Heart right ventricle (tissue), 16 donors: ENCODE measurements around the gene BNIPL. TPM values are rescaled to one million over a fixed set of nuclear protein-coding genes. Genes with fewer than 3 reads are reported as not detected.
A peak's percentile ranks its signal among the peaks of the same experiment; 100 is the strongest.

ENCODE experiments used
- ATAC-seq, 8 donors: fragments of 200-7000 bp; cut with Tn5 transposase; one replicate each; pipeline ENCODE4 v1.9.1; 2020; ENCODE audit warnings: mild to moderate bottlenecking in 8 of 8, moderate library complexity in 8 of 8, moderate number of reproducible peaks in 1 of 8
- DNase-seq, 2 donors: peaks; one replicate each; pipeline ENCODE4 v3.0.0-alpha.2; 2020
- H3K27ac ChIP-seq, 10 donors: fragments of 200-600 bp; sonication (generic) in 2 of 10; one replicate each; pipeline versions ENCODE4 v1.5.0 to v1.8.0; 2020 to 2022; ENCODE audit warnings: mild to moderate bottlenecking in 3 of 10
- H3K27me3 ChIP-seq, 7 donors: fragments of 200-600 bp; one replicate each; pipeline ENCODE4 v1.8.0; 2021 to 2022; ENCODE audit warnings: mild to moderate bottlenecking in 2 of 7
- H3K36me3 ChIP-seq, 9 donors: fragments of 200-600 bp; sonication (generic) in 1 of 9; one replicate each; pipeline versions ENCODE4 v1.5.0 to v1.8.0; 2020 to 2022; ENCODE audit warnings: mild to moderate bottlenecking in 2 of 9
- H3K4me1 ChIP-seq, 9 donors: fragments of 200-600 bp; sonication (generic) in 1 of 9; one replicate each; pipeline versions ENCODE4 v1.5.0 to v1.8.0; 2020 to 2022; ENCODE audit warnings: mild to moderate bottlenecking in 4 of 9
- H3K4me3 ChIP-seq, 10 donors: fragments of 200-600 bp; sonication (generic) in 2 of 10; one replicate each; pipeline versions ENCODE4 v1.5.0 to v1.8.0; 2020 to 2022; ENCODE audit warnings: mild to moderate bottlenecking in 7 of 10, moderate library complexity in 2 of 10
- H3K9me3 ChIP-seq, 11 donors: fragments of 200-600 bp in 10 of 11; sonication (generic) in 2 of 11; one replicate each; pipeline versions ENCODE4 v1.5.0 to v1.8.0; 2013 to 2022; ENCODE audit warnings: mild to moderate bottlenecking in 2 of 11, control low read depth in 1 of 11, moderate library complexity in 1 of 11
- WGBS, 2 donors: extraction: QIAGEN DNeasy Blood & Tissue Kit; methylation state at CpG; one replicate each; pipeline ENCODE4 v1.1.7; 2013; ENCODE audit warnings: inconsistent platforms in 1 of 2; 5-methylcytosine and 5-hydroxymethylcytosine counted together
- intact Hi-C, 10 donors: fragments of 100-400 bp; cut with DNase I; formaldehyde crosslinking; loops; one replicate each; pipeline versions ENCODE4 v1.11.1 to v1.14.2; 2022
- polyA plus RNA-seq, 2 donors: library from polyadenylated mRNA; stranded (reverse); fragments of 200-250 nt; gene quantifications; one replicate each; pipeline ENCODE4 v1.2.3, GENCODE V29; 2013
- total RNA-seq, 10 donors: library from RNA; stranded (reverse); fragmentation: NEBNext Ultra II Directional in 3 of 10; extraction: Animal tissue kit (Norgen Biotek cat#: 25700) in 3 of 10; gene quantifications; one replicate each; pipeline versions ENCODE4 v1.2.1 to v1.2.4, GENCODE V29; 2021 to 2023
- TF ChIP-seq, protein P1 (sequence below), 9 donors: fragments of 200-600 bp; sonication (generic) in 2 of 9; IDR thresholded peaks; one replicate each; pipeline versions ENCODE4 v1.5.0 to v1.8.0; 2021 to 2022; ENCODE audit warnings: antibody characterized with exemption in 9 of 9, mild to moderate bottlenecking in 5 of 9, moderate library complexity in 1 of 9
- donor health status: Arrhythmogenic right ventricular cardiomyopathy.
- donor health status: ischemic (EF 13 %, LVEDD 7.1; RV severe dilation, severe dysfunction).
- donor health status: healthy with polysubstance abuse.
- donor health status: DM: no; HTN: yes; CAD: no.
- donor health status: DM: no; HTN: no; CAD: no.
- donor health status: ischemic (EF 25% LVEDD 6.9; RV normal size, moderate dysfunction).
- donor health status: ischemic (EF 25% LVEDD 5.7; RV mildly dilated, moderate dysfunction).
- donor health status: healthy.
- donor health status: DM: yes; HTN: yes; CAD: no.
- donor health status: Ischemic cardiomyopathy.
- donor health status: ischemic (EF 35%, LVEDD 5.7; RV mildly dilated, moderate dysfunction).
- donor health status: nonischemic (EF 11% LVEDD 7.7; RV severe dilation, severe dysfunction).
- donor health status: DM: yes; HTN: yes; CAD: no.
- donor health status: PGD.
- donor health status: ischemic (EF 29% LVEDD 5.4; RV normal size, mild dysfunction).
- donor health status: nonischemic (EF 23%, LVEDD 6.1; RV moderate dilation, normal function).

BNIPL gene
- total and polyA plus RNA-seq, 12 donors = 0.06 to 1.8 (median 0.32) TPM

DNA sequence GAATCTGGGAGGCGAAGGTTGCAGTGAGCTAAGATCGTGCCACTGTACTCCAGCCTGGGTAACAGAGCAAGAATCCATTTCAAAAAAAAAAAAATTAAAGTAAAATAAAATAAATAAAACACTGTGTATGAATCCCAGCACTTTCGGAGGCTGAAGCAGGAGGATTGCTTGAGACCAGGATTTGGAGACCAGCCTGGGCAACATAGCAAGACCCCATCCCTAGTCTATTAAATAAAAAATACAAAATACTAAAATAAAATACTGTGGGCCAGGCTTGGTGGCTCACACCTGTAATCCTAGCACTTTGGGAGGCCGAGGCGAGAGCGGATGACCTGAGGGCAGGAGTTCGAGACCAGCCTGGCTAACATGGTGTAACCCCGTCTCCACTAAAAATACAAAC is 4.2 kb upstream of the BNIPL start:
- ATAC-seq (no peak), DNase-seq (no peak)
- WGBS, 2 donors = 98% methylated on average over 8 of the region's 8 CpGs
- H3K27me3 ChIP-seq = no peaks in the 10 kb centered on the region
- H3K36me3 ChIP-seq = peaks cover 0 to 89% (median 58%) of the 10 kb centered on the region in 9 donors
- TF ChIP-seq, protein P1, sequence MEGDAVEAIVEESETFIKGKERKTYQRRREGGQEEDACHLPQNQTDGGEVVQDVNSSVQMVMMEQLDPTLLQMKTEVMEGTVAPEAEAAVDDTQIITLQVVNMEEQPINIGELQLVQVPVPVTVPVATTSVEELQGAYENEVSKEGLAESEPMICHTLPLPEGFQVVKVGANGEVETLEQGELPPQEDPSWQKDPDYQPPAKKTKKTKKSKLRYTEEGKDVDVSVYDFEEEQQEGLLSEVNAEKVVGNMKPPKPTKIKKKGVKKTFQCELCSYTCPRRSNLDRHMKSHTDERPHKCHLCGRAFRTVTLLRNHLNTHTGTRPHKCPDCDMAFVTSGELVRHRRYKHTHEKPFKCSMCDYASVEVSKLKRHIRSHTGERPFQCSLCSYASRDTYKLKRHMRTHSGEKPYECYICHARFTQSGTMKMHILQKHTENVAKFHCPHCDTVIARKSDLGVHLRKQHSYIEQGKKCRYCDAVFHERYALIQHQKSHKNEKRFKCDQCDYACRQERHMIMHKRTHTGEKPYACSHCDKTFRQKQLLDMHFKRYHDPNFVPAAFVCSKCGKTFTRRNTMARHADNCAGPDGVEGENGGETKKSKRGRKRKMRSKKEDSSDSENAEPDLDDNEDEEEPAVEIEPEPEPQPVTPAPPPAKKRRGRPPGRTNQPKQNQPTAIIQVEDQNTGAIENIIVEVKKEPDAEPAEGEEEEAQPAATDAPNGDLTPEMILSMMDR (IDR thresholded peaks at IDR 0.05) = no peak
- no peaks in the 10 kb centered on the region for H3K9me3 ChIP-seq
- intact Hi-C loops = loop anchor here in 1 of 10 donors (5.0 kb wide), 1 partner anchor 115 kb away; the partner anchor contains the start of gene SEMA6C
- no peak overlapping the region for H3K27ac ChIP-seq
- H3K4me1 ChIP-seq = peaks cover 0 to 12% (median 5%) of the 10 kb centered on the region in 9 donors
- H3K4me3 ChIP-seq = no peak overlapping the region

DNA sequence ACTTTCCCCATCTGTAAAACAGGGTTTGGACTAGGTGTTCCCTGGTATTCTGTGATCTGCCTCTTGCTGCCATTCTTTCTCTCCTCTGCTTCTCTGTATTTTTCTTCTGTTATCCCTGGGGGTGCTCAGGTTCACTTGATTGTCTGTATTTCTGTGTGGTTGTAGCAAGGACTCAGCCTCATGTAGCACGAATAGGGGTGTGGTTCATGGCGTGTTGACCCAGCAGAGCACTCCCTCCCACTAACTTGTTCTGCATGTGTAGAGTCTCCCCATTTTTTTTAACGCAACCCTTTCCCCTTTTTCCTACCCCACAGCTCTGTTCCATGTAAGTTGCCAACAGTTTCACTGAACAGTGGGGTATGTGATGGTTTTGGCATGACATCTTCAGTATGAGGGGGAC is 1.2 kb upstream of the BNIPL start:
- peak in 2 of 8 donors; percentile 10 to 42 for ATAC-seq
- Histone ChIP-seq H3K4me1 (peaks cover 0 to 17% (median 5%) of the 10 kb centered on the region in 9 donors), H3K4me3 (no peak overlapping the region), H3K27me3 (no peaks in the 10 kb centered on the region), H3K36me3 (peaks cover 0 to 59% (median 39%) of the 10 kb centered on the region in 9 donors), H3K27ac (peak overlapping the region in 3 of 10 donors; percentile 9 to 28 (median 24)), H3K9me3 (no peaks in the 10 kb centered on the region)
- TF ChIP-seq, protein P1 (IDR thresholded peaks at IDR 0.05) = no peak
- DNase-seq = no peak
- 90% methylated on average over 3 of the region's 3 CpGs for WGBS, 2 donors
- intact Hi-C loops = no loop called here

DNA sequence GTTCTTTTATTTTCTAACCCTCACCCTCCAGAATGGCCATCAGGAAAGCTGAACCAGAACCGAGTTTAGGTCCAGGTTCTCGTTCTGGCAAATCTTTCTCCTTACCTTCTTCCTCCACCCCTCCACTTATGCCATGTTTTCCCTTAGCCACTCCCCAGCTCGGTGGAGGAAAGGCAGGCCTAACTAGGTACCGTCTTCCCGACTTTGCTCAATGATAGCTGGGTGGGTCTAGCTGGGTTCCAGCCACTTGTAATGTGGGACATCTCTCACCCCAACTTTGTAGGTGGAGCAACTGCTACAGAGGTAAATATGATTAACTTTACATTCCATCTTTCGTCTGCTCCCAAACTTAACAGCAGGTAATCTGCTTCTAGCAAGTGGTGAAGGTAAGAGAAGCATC is 646 bp downstream of the BNIPL start:
- intact Hi-C loops = no loop called here
- ATAC-seq (no peak), DNase-seq (no peak)
- H3K9me3 ChIP-seq = no peaks in the 10 kb centered on the region
- WGBS, 2 donors = 83 to 86% methylated on average over 6 of the region's 6 CpGs
- TF ChIP-seq, protein P1 (IDR thresholded peaks at IDR 0.05) = no peak
- peaks cover 0 to 40% (median 23%) of the 10 kb centered on the region in 9 donors for H3K36me3 ChIP-seq
- peaks cover 0 to 17% (median 5%) of the 10 kb centered on the region in 9 donors for H3K4me1 ChIP-seq
- no peak overlapping the region for H3K27ac ChIP-seq
- H3K4me3 ChIP-seq = no peak overlapping the region
- H3K27me3 ChIP-seq = no peaks in the 10 kb centered on the region

DNA sequence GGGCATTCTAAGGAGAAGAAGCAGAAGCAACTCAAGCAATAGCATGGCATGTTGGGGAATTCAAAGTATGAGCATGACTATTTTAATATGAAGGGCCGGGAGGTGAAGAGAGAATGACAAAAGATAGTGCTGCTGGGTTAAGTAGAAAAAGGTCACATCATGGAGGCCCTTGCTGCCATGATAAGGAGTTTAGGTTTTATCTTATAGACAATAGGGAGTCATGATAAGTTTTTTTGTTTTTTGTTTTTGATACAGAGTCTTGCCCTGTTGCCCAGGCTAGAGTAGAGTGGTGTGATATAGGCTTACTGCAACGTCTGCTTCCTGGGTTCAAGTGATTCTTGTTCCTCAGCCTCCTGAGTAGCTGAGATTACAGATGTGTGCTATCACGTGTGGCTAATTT is 3.1 kb downstream of the BNIPL start:
- no peak overlapping the region for H3K27ac ChIP-seq
- TF ChIP-seq, protein P1 (IDR thresholded peaks at IDR 0.05) = no peak
- peaks cover 0 to 14% (median 3%) of the 10 kb centered on the region in 9 donors for H3K4me1 ChIP-seq
- no peak overlapping the region for H3K4me3 ChIP-seq
- intact Hi-C loops = no loop called here
- DNase-seq = no peak
- 61% methylated on average over 3 of the region's 3 CpGs for WGBS, 2 donors
- H3K9me3 ChIP-seq = no peaks in the 10 kb centered on the region
- no peaks in the 10 kb centered on the region for H3K27me3 ChIP-seq
- ATAC-seq = no peak
- H3K36me3 ChIP-seq = peaks cover 0 to 33% (median 10%) of the 10 kb centered on the region in 9 donors
